WTC11 (cell line): ENCODE measurements around the gene OPN3. TPM values are rescaled to one million over a fixed set of nuclear protein-coding genes. Genes with fewer than 3 reads are reported as not detected.

Source experiments
- ATAC-seq: fragments of 200-7000 bp; cut with Tn5 transposase; 2 replicates; pipeline ENCODE4 v1.10.0; 2021; ENCODE audit warnings: mild to moderate bottlenecking, moderate library complexity
- CTCF ChIA-PET: fragments of 300-600 bp; sonication (Branson Sonifier 250); formaldehyde crosslinking; loops from one replicate; lab custom pipeline; 2021; ENCODE audit warnings: antibody characterized with exemption; lab: Charles Lee
- POLR2A ChIA-PET: fragments of 350-600 bp; sonication (Branson Sonifier 250); formaldehyde crosslinking; loops from one replicate; lab custom pipeline; 2021; ENCODE audit warnings: antibody characterized with exemption; lab: Charles Lee
- DNase-seq: peaks from one replicate; pipeline ENCODE4 v3.0.0; 2021; ENCODE audit warnings: low spot score
- H3K27ac Mint-ChIP-seq: 2 replicates; pipeline ENCODE4 v1.8.0; 2021; ENCODE audit warnings: mixed read lengths
- H3K27me3 Mint-ChIP-seq: 2 replicates; pipeline ENCODE4 v1.8.0; 2021; ENCODE audit warnings: low read depth, mild to moderate bottlenecking, moderate library complexity, mixed read lengths
- H3K36me3 Mint-ChIP-seq: 2 replicates; pipeline ENCODE4 v1.8.0; 2021; ENCODE audit warnings: mixed read lengths
- H3K4me1 Mint-ChIP-seq: 2 replicates; pipeline ENCODE4 v1.8.0; 2022; ENCODE audit warnings: mixed read lengths
- H3K4me3 Mint-ChIP-seq: 2 replicates; pipeline ENCODE4 v1.8.0; 2021; ENCODE audit warnings: mild to moderate bottlenecking, moderate library complexity, mixed read lengths
- H3K9me3 Mint-ChIP-seq: 2 replicates; pipeline ENCODE4 v1.8.0; 2021; ENCODE audit warnings: mixed read lengths
- ARID4B ChIP-seq: sonication (generic); formaldehyde crosslinking; IDR thresholded peaks from 2 replicates; pipeline ENCODE4 v1.8.0; 2023; ENCODE audit warnings: missing genetic modification reagents, mild to moderate bottlenecking, borderline replicate concordance
- CREB1 ChIP-seq: sonication (generic); formaldehyde crosslinking; IDR thresholded peaks from 2 replicates; pipeline ENCODE4 v1.8.0; 2023; ENCODE audit warnings: mild to moderate bottlenecking, missing genetic modification reagents
- FOXK1 ChIP-seq: sonication (generic); formaldehyde crosslinking; IDR thresholded peaks from 2 replicates; pipeline ENCODE4 v1.8.0; 2022; ENCODE audit warnings: mild to moderate bottlenecking, moderate library complexity, missing genetic modification reagents
- FOXP4 ChIP-seq: sonication (generic); formaldehyde crosslinking; IDR thresholded peaks from 2 replicates; pipeline ENCODE4 v1.8.0; 2022; ENCODE audit warnings: mild to moderate bottlenecking, missing genetic modification reagents
- GRHL2 ChIP-seq: fragments of 250-450 bp; sonication (Bioruptor Pico); IDR thresholded peaks from 2 replicates; pipeline ENCODE4 v1.8.0; 2022; ENCODE audit warnings: mild to moderate bottlenecking, moderate library complexity; ENCODE audit not compliant: insufficient replicate concordance, severe bottlenecking
- JUN ChIP-seq: sonication (generic); formaldehyde crosslinking; IDR thresholded peaks from 2 replicates; pipeline ENCODE4 v1.8.0; 2023; ENCODE audit warnings: mild to moderate bottlenecking, missing genetic modification reagents
- MLX ChIP-seq: sonication (generic); formaldehyde crosslinking; IDR thresholded peaks from 2 replicates; pipeline ENCODE4 v1.8.1; 2023; ENCODE audit warnings: mild to moderate bottlenecking, missing genetic modification reagents, moderate library complexity
- SMAD3 ChIP-seq: sonication (generic); formaldehyde crosslinking; IDR thresholded peaks from 2 replicates; pipeline ENCODE4 v1.8.0; 2022; ENCODE audit warnings: missing genetic modification reagents, mild to moderate bottlenecking, borderline replicate concordance
- SOX15 ChIP-seq: fragments of 250-450 bp; sonication (Bioruptor Pico); IDR thresholded peaks from 2 replicates; pipeline ENCODE4 v1.9.0; 2021; ENCODE audit warnings: mild to moderate bottlenecking
- TEAD4 ChIP-seq: sonication (generic); formaldehyde crosslinking; IDR thresholded peaks from 2 replicates; pipeline ENCODE4 v1.8.0; 2022; ENCODE audit warnings: mild to moderate bottlenecking, missing genetic modification reagents
- ZBTB43 ChIP-seq: sonication (generic); formaldehyde crosslinking; IDR thresholded peaks from 2 replicates; pipeline ENCODE4 v1.8.1; 2023; ENCODE audit warnings: mild to moderate bottlenecking, missing genetic modification reagents
- ZNF138 ChIP-seq: sonication (generic); formaldehyde crosslinking; conservative IDR thresholded peaks from 2 replicates; pipeline ENCODE4 v1.8.1; 2022; ENCODE audit warnings: mild to moderate bottlenecking, moderate library complexity, missing genetic modification reagents
- ZNF232 ChIP-seq: sonication (generic); formaldehyde crosslinking; IDR thresholded peaks from 2 replicates; pipeline ENCODE4 v1.8.0; 2022; ENCODE audit warnings: mild to moderate bottlenecking, missing genetic modification reagents
- ZNF263 ChIP-seq: sonication (generic); formaldehyde crosslinking; IDR thresholded peaks from 2 replicates; pipeline ENCODE4 v1.8.1; 2022; ENCODE audit warnings: low read depth, mild to moderate bottlenecking, moderate library complexity, missing genetic modification reagents
- ZNF416 ChIP-seq: fragments of 250-450 bp; sonication (Bioruptor Pico); IDR thresholded peaks from 2 replicates; pipeline ENCODE4 v1.9.0; 2021; ENCODE audit warnings: mild to moderate bottlenecking, inconsistent platforms
- total RNA-seq: library from RNA; stranded (reverse); gene quantifications from 3 replicates; pipeline ENCODE4 v1.2.3, GENCODE V29; 2021

The OPN3 gene
- total RNA-seq, 1 experiment from 2014 or later: 17.2 TPM

- no peaks in the 10 kb centered on the region for H3K36me3 Mint-ChIP-seq
- ChIA-PET POLR2A (no interaction called here), CTCF (no interaction called here)
- no peaks in the 10 kb centered on the region for H3K9me3 Mint-ChIP-seq
- no peak overlapping the region for H3K27ac Mint-ChIP-seq
- no peak for TF ChIP-seq TEAD4 (CRISPR knock-in tag)
- TF ChIP-seq ARID4B (CRISPR knock-in tag): no peak
- no peak for TF ChIP-seq ZBTB43 (CRISPR knock-in tag)
- no peak for TF ChIP-seq FOXK1 (CRISPR knock-in tag)
- no peak for TF ChIP-seq ZNF232 (CRISPR knock-in tag)
- no peak for TF ChIP-seq ZNF263
- H3K4me1 Mint-ChIP-seq: no peaks in the 10 kb centered on the region; the same call in 1 of the 2 replicates
- ATAC-seq (no peak), DNase-seq (no peak)
- no peaks in the 10 kb centered on the region; the same call in 1 of the 2 replicates for H3K27me3 Mint-ChIP-seq
- no peak overlapping the region for H3K4me3 Mint-ChIP-seq
These were observed 88.2 kb downstream of the OPN3 start for GRCh38 chr1:241551759-241552638.

- Mint-ChIP-seq H3K4me3 (no peak overlapping the region), H3K9me3 (no peaks in the 10 kb centered on the region), H3K27me3 (no peaks in the 10 kb centered on the region; the same call in 1 of the 2 replicates), H3K27ac (no peak overlapping the region), H3K4me1 (no peaks in the 10 kb centered on the region; the same call in 1 of the 2 replicates), H3K36me3 (no peaks in the 10 kb centered on the region)
- no peak for ATAC-seq
- TF ChIP-seq FOXK1 (CRISPR knock-in tag) (no peak), JUN (CRISPR knock-in tag) (no peak), ZNF416 (CRISPR knock-in tag) (no peak), FOXP4 (no peak), SMAD3 (CRISPR knock-in tag) (no peak), ARID4B (CRISPR knock-in tag) (no peak), MLX (no peak), GRHL2 (CRISPR knock-in tag) (no peak), CREB1 (CRISPR knock-in tag) (no peak), ZNF138 (CRISPR knock-in tag) (no peak), SOX15 (CRISPR knock-in tag) (no peak)
- DNase-seq: no peak
- CTCF ChIA-PET: no interaction called here
- POLR2A ChIA-PET: no interaction called here
These were observed 89.9 kb downstream of the OPN3 start for GRCh38 chr1:241550318-241550717.
